Cardiac septum (tissue), 1 donor: ENCODE results near the gene EHMT2. TPM values are rescaled to one million over a fixed set of nuclear protein-coding genes. Genes with fewer than 3 reads are reported as not detected.
A peak's percentile ranks its signal among the peaks of the same experiment; 100 is the strongest.
"Not testable (repeated sequence)": the region's sequence is repeated elsewhere in the genome, so short reads cannot be mapped to it uniquely, and the experiment has no call there.

Source experiments
- DNase-seq: peaks from one replicate; pipeline ENCODE4 v3.0.0-alpha.2; 2020; ENCODE audit warnings: low spot score
- intact Hi-C: fragments of 100-400 bp; cut with DNase I; formaldehyde crosslinking; loops from one replicate; pipeline ENCODE4 v1.14.0; 2022
- long read RNA-seq: library from polyadenylated mRNA; unstranded; transcript quantifications from one replicate; pipeline ENCODE4 v2.0.0, GENCODE V29; 2021
- total RNA-seq: library from RNA; stranded (reverse); fragmentation: NEBNext Ultra II Directional; extraction: Animal tissue kit (Norgen Biotek cat#: 25700); gene quantifications from one replicate; pipeline ENCODE4 v1.2.1, GENCODE V29; 2021
- donor health status: DM: no; HTN: no; CAD: no.

Gene EHMT2
- 14.5 TPM for total RNA-seq
- long read RNA-seq, partial matches to known transcripts: 13 of 20 reads
- long read RNA-seq, other reads (novel, unspliced or antisense): 2 of 20 reads

- peak; percentile 94 for DNase-seq
- intact Hi-C loops: loop anchor here (2.0 to 5.0 kb wide), 2 partner anchors 35 to 215 kb away; partner anchors contain the start of genes LY6G5C and NEU1
Observed at GRCh38 chr6:31897612-31898382, at the start of gene EHMT2. EHMT2 (minus strand) TSS chr6:31897698; CDS start chr6:31897677, 21 bp downstream.

- intact Hi-C loops: no loop called here
- no peak for DNase-seq
Observed at GRCh38 chr6:31947070-31947675, 49.7 kb upstream of the EHMT2 start.

- intact Hi-C loops: no loop called here
- no peak for DNase-seq
Observed at GRCh38 chr6:31946370-31946885, 48.9 kb upstream of the EHMT2 start.

- intact Hi-C loops: no loop called here
- DNase-seq: no peak
Observed at GRCh38 chr6:31945507-31946369, 48.2 kb upstream of the EHMT2 start, which contains the start of gene CFB. CFB (plus strand) TSS chr6:31946095; CDS start chr6:31946222, 127 bp downstream.

GRCh38 chr6:31945154-31945506 is 47.6 kb upstream of the EHMT2 start:
- intact Hi-C loops: no loop called here
- DNase-seq: no peak

GRCh38 chr6:31943742-31944141 is 46.2 kb upstream of the EHMT2 start:
- no peak for DNase-seq
- intact Hi-C loops: no loop called here

- no peak for DNase-seq
- intact Hi-C loops: no loop called here
Observed at GRCh38 chr6:31940256-31940664, 42.8 kb upstream of the EHMT2 start.

- intact Hi-C loops: no loop called here
- no peak for DNase-seq
Observed at GRCh38 chr6:31935823-31936222, 38.3 kb upstream of the EHMT2 start.

- no peak for DNase-seq
- intact Hi-C loops: no loop called here
Observed at GRCh38 chr6:31935021-31935420, 37.5 kb upstream of the EHMT2 start.

GRCh38 chr6:31933537-31933936 is 36.0 kb upstream of the EHMT2 start:
- no peak for DNase-seq
- intact Hi-C loops: no loop called here

- intact Hi-C loops, DNase-seq: not testable (repeated sequence)
Observed at GRCh38 chr6:31932137-31932536, 34.6 kb upstream of the EHMT2 start.

- intact Hi-C loops: no loop called here
- DNase-seq: no peak
Observed at GRCh38 chr6:31930962-31931361, 33.5 kb upstream of the EHMT2 start.

GRCh38 chr6:31928672-31928939 is 31.1 kb upstream of the EHMT2 start:
- intact Hi-C loops: no loop called here

GRCh38 chr6:31927863-31928671 is 30.6 kb upstream of the EHMT2 start:
- no peak for DNase-seq
- intact Hi-C loops: no loop called here

More at GRCh38 chr6:31928672-31928939, 31.1 kb upstream of the EHMT2 start:
- DNase-seq: no peak

GRCh38 chr6:31927242-31927862 is 29.9 kb upstream of the EHMT2 start, which contains the start of gene C2:
C2 (plus strand) TSS chr6:31927717; CDS start chr6:31927753, 36 bp downstream.
- DNase-seq: no peak
- intact Hi-C loops: no loop called here

GRCh38 chr6:31922942-31923341 is 25.4 kb upstream of the EHMT2 start:
- DNase-seq: no peak
- intact Hi-C loops: no loop called here

GRCh38 chr6:31920811-31921210 is 23.3 kb upstream of the EHMT2 start:
- no peak for DNase-seq
- intact Hi-C loops: no loop called here

- intact Hi-C loops: no loop called here
- no peak for DNase-seq
Observed at GRCh38 chr6:31919624-31920303, 22.3 kb upstream of the EHMT2 start.
